Hindlimb muscle (tissue), 1 donor: Measurements from ENCODE around the gene TFAM. TPM values are rescaled to one million over a fixed set of nuclear protein-coding genes. Genes with fewer than 3 reads are reported as not detected.
"Not testable (repeated sequence)": the region's sequence is repeated elsewhere in the genome, so short reads cannot be mapped to it uniquely, and the experiment has no call there.

Experiments used
- DNase-seq: peaks from one replicate; pipeline ENCODE4 v3.0.0-alpha.2; 2013
- polyA plus RNA-seq: library from polyadenylated mRNA; unstranded; fragments of 120-200 nt; gene quantifications from one replicate; pipeline ENCODE4 v1.2.1, GENCODE V29; 2013; ENCODE audit not compliant: insufficient read length

TFAM gene
- polyA plus RNA-seq, 1 donor: 29.8 TPM

DNA sequence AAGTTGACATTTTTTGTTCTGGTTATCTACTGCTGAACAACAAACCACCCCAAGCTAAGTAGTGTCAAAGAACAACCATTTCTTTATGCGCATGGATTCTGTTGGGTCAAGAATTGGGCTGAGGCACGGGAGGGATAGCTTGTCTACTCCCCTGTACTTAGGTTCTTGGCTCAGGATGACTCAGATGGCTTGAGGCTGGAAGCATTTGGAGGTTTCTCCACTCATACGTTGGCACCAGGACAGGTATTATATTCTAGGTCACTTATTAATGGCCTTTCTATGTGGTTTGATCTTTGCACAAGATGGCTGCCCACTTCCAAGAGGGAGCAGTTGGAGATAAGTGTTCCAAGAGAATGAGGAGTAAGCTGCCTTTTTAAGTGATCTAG lies 11.8 kb upstream of the TFAM start:
- DNase-seq: no peak

- DNase-seq: no peak
Observed at GRCh38 chr10:58382489-58382995, 2.7 kb upstream of the TFAM start.

DNA sequence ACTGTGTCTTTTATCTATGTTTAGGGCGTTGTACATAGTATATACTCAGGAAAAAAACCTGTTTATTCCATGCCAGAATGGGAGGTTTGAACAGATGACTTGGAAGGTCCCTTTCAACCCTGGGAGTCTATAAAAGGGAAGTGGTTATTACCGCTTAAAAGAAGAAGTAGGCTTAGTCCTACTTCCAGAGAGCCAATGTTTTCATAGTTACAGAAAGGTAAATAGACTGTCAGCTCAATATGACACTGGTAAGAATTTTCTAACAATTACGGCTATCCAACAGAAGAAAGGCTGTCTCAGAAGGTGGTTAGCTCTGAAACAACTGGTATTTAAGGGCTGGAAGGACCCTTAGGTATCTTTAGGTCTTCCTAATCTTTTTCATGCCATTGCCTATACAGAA lies 1.1 kb upstream of the TFAM start:
- no peak for DNase-seq

- DNase-seq: no peak
Observed at GRCh38 chr10:58384544-58384998, 639 bp upstream of the TFAM start.

- DNase-seq: peak; percentile 27
Observed at GRCh38 chr10:58385784-58386112, 538 bp downstream of the TFAM start.

- DNase-seq: no peak
Observed at GRCh38 chr10:58389024-58389423, 3.8 kb downstream of the TFAM start.

DNA sequence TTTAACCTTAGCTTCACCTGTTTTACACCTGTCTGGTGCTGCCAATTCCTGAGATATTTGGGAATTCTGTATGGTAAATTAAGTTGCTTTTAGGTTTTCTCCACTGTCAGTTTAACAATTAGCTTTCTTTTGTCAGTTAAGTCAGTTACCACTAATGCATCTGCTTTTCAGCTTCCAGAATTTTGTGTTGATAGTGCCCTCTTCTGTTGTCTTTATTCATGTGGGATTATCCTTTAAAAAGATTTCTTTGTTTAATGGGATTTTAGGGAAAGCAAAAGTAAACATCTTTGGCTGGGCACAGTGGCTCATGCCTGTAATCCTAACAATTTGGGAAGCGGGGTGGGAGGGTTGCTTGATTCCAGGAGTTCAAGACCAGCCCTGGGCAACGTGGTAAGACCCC lies 8.1 kb downstream of the TFAM start:
- no peak for DNase-seq

- DNase-seq: no peak
Observed at GRCh38 chr10:58394471-58394870, 9.3 kb downstream of the TFAM start.

- DNase-seq: no peak
Observed at GRCh38 chr10:58396057-58396456, 10.8 kb downstream of the TFAM start.

DNA sequence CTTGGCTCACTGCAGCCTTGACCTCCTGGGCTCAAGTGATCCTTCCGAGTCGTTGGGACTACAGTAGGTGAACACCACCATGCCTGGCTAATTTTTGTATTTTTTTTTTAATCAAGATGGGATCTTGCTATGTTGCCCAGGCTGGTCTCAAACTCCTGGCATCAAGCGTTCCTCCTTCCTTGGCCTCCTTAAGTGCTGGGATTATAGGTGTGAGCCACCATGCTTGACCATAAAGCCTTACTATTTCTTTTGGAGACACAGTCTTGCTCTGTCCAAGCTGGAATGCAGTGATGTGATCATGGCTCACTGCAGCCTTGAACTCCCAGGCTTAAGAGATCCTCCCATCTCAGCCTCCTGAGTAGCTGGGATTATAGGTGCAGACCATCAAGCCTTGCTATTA lies 12.6 kb downstream of the TFAM start:
- DNase-seq: no peak

DNA sequence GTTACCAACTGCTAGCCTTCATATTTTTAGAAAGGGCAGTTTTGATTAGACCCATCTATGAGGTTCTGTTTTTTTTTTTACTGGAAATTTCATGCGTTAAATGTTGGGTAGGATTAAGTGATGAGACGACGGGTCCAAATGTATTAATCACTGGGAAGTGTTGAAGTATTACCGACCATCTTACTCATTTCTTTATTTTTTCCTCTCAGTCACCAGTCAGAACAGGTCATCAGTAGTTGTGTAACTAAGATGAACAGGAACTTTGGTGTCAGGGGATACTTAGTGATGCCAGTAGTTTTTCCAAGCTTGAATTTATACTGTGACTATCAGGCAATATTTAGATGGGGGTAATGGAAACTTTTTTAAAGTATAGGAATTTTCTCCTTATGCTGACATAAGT lies 14.2 kb downstream of the TFAM start:
- DNase-seq: no peak

DNA sequence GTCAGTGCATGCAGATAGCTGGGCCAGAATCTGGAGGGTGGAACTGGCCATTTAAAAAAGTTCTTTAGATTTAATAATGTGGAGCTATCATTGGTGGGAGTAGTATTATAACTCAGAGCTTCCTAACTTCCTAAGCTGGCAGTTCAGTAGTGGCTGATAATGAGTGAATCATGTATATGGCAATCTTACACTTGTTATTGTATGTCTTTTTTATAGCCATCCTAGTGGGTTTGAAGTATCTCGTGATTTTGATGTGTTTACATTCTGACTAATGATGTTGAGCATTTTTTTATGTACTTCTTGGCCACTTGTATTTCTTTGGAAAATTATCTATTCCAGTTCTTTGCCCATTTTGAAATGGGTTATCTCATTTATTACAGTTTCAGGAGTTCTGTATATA lies 15.4 kb downstream of the TFAM start:
- DNase-seq: no peak

GRCh38 chr10:58404001-58404400 lies 18.8 kb downstream of the TFAM start:
- DNase-seq: no peak

GRCh38 chr10:58409956-58410610 lies 24.9 kb downstream of the TFAM start:
- no peak for DNase-seq

GRCh38 chr10:58412502-58412961 lies 27.3 kb downstream of the TFAM start:
- DNase-seq: no peak

- DNase-seq: peak; percentile 75
Observed at GRCh38 chr10:58414270-58415041, 29.2 kb downstream of the TFAM start.

- no peak for DNase-seq
Observed at GRCh38 chr10:58415757-58416156, 30.5 kb downstream of the TFAM start.

GRCh38 chr10:58417902-58418301 lies 32.7 kb downstream of the TFAM start:
- DNase-seq: not testable (repeated sequence)

DNA sequence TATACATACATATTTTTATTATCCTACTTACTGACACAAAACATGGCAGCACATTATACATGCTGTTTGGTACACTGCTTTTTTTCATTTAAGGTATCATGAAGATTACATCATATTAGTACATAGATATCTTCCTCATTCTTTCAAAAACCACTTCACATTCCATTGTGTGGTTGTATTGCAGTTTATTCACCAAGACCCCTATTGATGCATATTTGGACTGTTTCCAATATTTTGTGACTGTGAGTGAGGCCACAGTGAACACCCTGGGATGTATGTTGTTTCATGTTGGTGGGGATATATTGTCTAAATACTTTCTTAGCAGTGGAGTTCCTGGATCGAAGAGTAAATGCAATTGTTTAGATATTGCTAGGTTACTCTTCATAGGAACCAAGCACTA lies 39.0 kb downstream of the TFAM start:
- no peak for DNase-seq

GRCh38 chr10:58428436-58428835 lies 43.2 kb downstream of the TFAM start:
- not testable (repeated sequence) for DNase-seq

GRCh38 chr10:58431903-58432302 lies 46.7 kb downstream of the TFAM start:
- DNase-seq: no peak

DNA sequence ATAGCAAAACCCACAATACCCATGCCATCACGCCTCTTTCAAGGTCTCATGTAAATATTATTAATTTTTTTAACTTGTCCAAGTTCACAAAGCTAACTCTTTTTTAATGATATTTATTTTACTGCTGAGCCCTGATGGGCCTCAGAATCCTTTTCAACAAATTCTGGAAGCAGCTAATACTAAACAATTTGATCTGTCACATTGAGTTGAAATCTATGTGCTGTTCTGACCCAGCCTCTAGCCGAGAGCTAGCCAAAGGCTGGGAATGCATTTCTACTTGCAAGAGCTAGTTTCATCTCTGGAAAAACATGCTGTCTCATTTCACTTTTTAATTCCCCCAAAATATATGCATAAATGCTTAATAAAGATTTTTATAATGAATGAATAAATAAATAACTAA lies 47.9 kb downstream of the TFAM start:
- no peak for DNase-seq

GRCh38 chr10:58433571-58433970 lies 48.4 kb downstream of the TFAM start:
- DNase-seq: no peak
